ENCODE results near the gene ADGRL1.

The ADGRL1 gene

DNA sequence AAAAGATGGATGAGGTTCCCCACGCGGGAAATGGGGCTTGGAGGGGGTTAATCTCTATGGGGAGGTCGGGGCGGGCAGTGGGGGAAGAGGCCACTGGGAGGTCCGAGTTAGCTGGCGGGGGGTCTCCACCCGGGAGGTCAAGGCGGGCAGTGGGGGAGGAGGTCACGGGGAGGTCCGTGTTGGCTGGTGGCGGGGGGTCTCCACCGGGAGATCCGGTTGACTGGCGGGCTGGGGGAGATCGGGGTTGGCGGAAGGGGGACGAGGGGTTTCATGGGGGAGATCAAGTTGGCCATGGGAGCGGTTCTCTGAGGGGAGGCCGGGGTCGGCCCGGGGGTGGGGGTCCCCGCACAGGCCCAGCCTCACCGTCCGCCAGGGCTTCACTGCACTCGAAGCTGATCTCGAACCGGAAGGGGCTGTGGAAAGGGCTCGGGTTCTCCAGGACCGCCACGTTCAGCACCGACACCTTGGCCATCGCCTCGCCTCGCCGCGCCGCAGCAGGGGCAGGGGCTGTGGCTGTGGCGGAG lies 69.9 kb downstream of the ADGRL1 start:
- no peak for DNase-seq

DNA sequence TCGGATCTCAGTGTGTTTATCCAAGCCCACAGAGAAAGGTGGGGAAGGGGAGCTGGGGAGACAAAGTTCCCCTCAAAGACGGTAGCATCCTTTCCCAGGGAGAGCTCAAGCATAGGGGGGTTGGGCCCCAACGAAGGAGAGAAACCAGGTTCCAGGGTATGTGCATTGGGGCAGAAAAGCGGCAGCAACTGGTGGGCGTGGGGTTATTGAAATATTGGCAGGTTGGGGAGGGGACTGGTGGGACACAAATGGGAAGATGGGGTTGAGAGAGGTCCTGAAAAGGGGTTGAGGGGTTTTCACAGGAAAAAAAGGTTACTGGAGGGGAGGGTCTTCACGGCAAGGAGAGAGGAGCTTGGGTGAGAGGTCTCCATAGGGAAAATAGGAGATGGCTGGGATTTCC lies 70.6 kb downstream of the ADGRL1 start:
- no peak for DNase-seq

DNA sequence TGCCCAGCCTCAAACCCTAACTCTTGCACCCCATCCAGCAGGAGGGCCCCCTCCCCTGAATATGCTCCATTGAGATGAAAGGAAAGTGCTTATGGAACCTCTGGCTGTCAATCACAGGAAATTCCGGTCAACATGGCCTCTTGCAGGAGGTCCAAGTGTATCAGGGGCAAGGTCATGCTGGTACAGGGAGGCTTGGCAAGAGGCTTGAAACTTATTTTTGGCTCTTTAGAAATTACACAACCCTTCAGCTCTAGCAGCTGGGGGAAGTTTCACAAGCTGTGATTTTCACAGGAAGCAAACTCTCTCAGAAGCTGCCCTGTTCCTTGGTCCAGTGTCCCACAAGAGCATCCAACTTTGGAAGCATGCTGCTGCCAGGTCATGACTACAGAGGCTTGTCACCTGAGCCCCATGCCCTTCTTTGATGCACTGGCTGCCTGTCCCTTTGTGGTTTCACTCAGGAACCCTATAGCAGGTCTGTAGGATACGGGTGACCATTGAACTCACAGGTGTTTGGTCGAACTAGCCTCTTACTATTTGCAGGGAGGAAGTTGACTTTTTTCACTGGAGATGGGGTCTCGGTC lies 78.0 kb downstream of the ADGRL1 start:
- peak; percentile 29 for DNase-seq

DNA sequence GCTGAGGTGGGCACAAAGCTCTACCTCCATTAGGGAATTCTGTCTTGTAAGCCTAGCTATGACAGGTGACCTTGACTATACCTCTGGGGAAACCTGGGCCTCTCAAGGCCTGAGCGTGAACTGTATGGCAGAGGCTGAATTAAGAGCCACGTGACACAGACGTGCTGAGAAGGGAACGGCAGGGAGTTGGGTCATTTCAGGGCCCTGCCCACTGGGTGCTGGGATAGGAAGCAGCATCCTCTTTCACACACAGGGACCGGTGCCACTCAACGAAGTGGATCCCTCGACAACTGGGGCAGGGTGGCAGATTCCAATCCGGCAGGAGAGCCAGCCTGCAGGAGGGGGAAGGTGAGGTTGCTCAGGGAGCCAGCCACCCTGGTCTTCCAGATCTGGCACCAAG lies 78.8 kb downstream of the ADGRL1 start:
- DNase-seq = no peak

DNA sequence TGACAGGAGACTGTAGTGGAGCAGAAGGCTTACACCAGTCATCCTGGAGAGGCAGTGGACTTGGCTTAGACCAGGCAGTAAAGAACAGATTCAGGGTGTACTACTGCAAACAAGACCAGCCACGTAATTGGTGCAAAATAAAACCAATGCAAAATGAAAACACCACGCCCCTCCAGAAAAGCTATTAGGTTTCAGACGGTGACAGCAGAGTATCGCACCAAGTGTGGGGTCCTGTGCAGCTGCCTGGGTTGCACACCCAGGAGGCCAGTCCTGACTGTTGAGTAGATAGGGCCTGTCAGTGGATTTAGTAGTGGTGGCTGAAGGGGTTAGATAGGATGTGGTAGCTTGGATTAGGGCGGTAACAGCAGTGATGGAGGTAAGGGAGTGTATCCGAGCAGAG lies 83.0 kb downstream of the ADGRL1 start:
- no peak for DNase-seq

GRCh38 chr19:14120497-14120780 lies 85.5 kb downstream of the ADGRL1 start:
- DNase-seq = no peak

DNA sequence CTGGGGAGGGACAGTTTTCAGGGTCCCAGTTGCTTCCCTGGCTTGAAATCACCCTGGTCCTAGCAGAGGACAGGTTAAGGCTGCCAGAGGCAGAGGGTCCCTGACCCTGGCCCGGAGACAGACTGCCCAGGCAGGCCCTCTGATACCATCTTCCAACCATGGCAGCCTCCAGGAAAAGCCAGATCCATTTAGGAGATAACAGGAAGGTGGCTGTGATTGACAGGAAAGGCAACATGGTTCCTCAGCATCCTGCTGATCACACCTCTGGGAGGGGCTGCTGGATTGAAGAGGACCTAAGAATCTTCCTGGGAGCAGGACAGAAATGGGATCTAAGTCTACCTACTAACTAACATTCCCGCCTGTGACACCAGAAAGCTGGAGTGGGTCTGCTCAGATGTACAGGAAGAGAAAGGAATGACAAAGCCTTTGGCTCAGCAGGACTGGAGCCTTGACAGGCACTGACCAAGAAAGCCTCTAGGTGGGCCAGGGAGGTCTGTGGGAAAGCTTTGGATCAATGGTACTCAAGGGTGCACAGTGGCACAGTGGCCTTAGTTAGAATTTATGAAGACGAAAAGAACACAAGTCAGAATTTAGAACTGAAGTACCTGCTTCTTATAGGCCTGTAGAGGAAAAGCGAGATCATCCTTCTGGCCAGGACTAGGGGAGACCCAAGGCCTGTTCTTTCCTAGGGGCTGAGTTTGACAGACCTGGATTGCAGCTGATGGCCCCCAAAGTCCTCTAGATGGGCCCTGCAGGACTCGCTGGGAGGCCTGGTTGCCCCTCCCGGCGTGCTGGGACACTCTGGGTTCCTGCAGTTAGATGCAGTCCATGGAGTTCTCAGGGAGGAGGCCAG lies 86.1 kb downstream of the ADGRL1 start:
- DNase-seq = no peak

DNA sequence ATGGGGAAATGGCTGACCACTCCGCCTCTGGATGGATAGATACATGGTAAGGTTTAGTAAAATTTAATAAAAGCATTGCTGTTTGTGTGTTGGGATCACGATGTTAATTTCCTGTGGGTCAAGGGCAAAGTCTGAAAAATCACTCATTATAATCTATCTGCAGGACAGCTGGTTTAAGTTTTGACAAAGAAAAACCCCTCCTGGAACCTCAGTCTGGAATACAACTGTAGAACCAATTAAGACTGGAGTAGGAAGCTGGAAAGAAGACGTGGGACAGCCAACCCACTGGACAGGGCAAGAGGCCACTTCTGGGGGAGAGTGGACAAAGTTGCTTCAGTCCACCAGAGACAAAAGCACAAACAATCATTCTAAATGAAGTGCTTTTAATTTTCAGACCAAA lies 86.8 kb downstream of the ADGRL1 start:
- DNase-seq = no peak

DNA sequence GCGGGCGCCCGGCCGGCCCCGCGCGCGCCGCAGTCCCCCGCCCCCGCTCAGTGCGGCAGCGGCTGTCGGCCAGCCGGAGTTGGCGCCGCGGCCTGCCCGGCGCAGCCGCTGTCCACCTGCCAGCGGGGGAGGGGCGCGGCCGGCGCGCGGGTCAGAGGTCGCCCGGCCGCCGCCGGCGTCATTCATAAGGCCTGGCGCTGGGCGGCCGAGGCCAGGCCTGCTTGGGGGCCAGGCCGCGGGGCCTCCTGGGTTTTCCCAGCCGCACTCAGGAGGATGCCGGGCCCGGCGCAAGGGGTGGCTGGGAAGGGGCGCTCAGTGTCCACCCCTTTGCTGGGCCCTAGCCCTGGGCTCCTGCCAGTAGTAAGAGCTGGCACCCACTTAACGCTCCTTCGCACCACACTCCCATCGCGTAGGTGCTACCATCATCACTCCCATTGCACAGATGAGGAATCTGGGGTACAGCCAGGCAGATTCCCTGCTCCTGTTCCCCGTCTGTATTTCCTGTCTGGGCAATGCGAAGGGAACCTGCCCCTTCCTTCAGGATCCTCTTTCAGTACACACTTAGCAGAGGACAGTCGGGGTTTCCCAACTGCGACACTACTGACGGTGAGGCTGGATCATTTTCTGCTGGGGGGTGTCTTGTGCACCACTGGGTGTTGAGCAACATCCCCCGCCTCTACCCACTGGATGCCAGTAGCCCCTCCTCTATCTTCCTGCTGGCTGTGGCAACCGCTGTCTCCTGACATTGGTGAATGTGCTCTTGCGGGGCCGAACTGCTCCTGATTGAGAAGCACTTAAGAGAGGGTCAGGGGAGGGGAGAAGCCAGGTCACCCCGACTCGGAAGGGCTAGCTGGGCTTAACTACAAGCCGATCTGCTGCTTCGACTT lies 87.6 kb downstream of the ADGRL1 start:
- DNase-seq = peak; percentile 92

DNA sequence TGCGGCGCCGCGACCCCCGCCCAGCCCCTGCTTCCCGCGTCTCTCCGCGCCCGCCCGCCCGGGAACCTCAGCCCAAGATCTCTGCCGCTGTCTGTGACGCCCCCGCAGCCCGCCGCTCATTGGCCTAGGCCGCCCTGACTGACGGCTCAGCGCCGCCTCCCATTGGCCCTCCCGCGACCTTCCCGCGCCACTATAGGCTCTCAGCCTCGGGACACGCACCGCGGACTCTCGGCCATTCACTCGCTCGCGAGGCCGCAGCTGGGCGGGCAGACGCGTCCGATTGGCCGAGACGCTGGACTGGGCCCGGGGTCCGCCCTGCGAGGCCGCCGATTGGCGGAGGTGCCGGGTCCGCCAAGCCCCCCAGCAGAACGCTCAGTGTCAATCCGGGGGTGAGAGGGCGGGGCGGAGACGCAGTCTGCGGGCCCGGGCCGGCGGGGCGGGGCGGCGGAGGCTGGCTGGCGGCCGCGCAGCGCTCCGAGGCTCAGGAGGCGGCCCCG lies 88.3 kb downstream of the ADGRL1 start, which contains the start of gene PRKACA:
PRKACA (minus strand) TSS at position 95 of the 497 bp plus-strand sequence. CDS start 215 bp downstream, outside the sequence.
- DNase-seq = peak; percentile 99

GRCh38 chr19:14116918-14117578 lies 88.9 kb downstream of the ADGRL1 start:
- no peak for DNase-seq

DNA sequence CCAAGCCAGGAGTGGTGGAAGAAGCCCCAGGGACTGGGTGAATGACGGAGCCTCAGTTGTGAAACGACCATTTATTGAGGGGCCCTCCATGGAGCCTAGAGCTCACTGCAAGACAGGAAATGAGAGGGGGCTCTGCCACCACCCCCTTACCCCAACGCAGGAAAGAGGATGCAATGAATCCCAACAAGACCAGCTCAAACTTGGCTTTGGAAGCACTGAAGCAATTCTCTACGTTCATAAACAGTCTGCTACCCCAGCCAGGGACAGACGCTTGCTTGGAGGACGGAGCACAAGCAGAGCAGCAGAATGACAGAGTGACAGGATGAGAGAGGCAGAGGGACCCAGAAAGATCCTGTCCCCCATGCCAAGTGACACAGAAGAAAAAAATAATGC lies 89.4 kb downstream of the ADGRL1 start:
- no peak for DNase-seq

GRCh38 chr19:14115756-14116155 lies 90.2 kb downstream of the ADGRL1 start:
- no peak for DNase-seq

GRCh38 chr19:14114854-14115253 lies 91.1 kb downstream of the ADGRL1 start:
- DNase-seq = no peak

DNA sequence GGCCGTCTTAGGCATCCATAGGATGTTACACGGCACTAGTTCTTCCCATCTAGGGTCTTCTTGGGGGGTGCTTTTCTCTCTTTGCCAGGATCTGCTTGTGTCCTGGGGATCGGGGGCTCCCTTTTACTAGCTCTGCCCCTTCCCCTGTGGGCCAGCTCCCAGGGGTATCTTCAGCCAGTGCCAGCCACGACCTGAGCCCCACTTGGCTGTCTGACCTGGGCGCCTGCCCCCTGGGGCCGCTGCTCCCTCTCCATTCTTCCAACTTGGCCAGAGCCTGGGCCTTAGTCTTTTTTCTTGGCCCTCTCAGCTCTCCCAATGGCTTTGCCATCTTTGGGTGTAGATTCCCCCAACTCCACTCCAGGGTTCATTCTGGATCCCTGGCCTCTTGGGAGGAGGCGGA lies 91.5 kb downstream of the ADGRL1 start:
- DNase-seq = no peak

GRCh38 chr19:14113762-14114414 lies 92.1 kb downstream of the ADGRL1 start:
- no peak for DNase-seq

DNA sequence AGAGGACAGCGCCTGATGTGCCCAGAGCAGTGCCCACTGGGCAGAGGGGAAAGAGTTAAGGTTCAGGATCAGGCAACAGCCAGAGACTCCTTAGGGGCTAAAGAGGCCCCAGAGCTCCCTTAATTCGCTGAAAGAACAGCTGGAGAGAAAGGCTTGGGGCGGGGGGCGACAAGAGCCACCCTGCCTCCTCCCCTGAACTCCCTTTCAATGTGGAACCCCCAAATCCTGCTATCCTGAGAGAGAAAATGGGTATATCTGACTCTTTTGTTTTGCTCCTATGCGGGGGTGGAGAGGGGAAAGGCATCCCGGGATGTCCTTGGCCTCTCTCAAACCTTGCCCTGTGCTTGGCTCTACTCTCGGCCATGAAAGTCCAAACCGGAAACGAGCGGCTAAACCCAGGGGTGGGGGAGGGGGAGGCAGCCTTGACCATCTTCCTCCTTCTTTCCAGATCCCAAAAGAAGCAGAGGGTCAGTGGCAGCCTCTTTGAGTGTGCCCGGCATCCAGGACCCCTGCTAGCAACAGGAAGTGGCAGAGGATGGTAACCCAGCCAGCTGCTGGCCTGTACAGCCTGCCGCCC lies 93.1 kb downstream of the ADGRL1 start:
- DNase-seq = no peak

DNA sequence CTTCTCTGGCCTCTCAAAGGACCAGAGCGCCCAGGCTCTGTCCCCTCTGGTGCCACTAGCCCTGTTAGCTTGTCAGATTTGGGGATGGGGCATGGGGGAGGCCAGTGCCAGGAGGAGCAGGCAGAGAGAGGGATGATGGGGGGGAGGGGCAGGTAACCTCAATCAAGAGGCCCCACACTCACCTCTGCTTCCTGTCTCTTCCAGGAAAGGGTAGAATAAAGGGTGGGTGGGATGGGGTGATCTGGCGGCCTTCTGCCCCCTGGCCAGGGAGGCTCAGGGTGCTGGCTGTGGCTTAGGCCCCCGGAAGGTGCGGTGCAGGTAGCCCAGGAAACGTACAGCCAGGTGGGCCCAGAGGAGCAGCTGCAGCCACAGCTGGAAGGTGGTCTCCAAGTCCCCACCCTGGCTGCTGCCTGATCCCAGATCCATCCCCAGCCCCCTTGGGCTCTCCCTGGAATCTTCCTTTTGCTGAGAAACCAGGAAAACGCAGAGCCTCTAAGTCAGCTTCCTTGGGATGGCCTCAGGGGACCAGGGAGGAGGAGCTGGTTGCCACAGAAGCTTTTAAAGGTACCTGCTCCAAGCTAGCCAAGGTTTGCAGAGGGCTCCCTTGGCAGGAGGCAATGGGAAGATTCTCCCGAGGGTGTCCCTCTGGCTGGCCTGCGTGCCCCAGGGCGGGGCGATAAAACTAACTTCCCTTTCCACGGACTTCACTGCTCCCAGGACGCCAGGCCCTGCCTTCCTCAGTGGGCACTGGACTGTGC lies 93.7 kb downstream of the ADGRL1 start:
- DNase-seq = no peak

- DNase-seq = no peak
Measured at GRCh38 chr19:14111486-14111885, 94.5 kb downstream of the ADGRL1 start.

DNA sequence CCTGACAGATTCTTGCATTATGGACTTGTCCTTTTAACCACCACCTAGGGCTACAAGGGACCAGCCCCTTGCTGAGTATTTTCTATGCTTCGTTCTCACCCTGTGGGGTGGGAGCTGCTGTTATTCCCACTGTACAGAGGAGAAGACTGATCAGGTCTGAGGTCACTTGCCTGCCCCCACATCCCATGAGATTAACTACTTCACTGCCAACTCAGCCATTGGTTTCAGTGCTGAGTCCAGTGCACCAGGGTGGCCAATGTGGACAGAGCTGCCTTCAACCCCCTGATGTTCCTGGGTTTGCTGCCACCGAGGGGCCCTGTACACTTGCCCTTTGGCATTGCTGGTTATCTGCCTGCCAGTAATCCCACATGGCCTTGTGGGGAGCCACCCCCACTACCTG lies 95.3 kb downstream of the ADGRL1 start:
- no peak for DNase-seq

Measured in midbrain (tissue), 1 donor.